ENCODE data around the gene TECPR2.

TECPR2 gene

GRCh38 chr14:102424923-102425322 lies 62.2 kb downstream of the TECPR2 start:
- DNase-seq (ENCODE audit: low spot score): no peak

- no peak for DNase-seq (ENCODE audit: low spot score)
These were observed 64.1 kb downstream of the TECPR2 start for GRCh38 chr14:102426796-102427195.

- DNase-seq (ENCODE audit: low spot score): no peak
These were observed 64.9 kb downstream of the TECPR2 start for GRCh38 chr14:102427642-102428041.

- DNase-seq (ENCODE audit: low spot score): no peak
These were observed 67.6 kb downstream of the TECPR2 start for GRCh38 chr14:102430212-102430908.

- DNase-seq (ENCODE audit: low spot score): no peak
These were observed 69.0 kb downstream of the TECPR2 start for GRCh38 chr14:102431751-102432150.

- no peak for DNase-seq (ENCODE audit: low spot score)
These were observed 72.0 kb downstream of the TECPR2 start for GRCh38 chr14:102434647-102435175.

GRCh38 chr14:102437997-102438915 lies 75.5 kb downstream of the TECPR2 start:
- peak; percentile 98 for DNase-seq (ENCODE audit: low spot score)

GRCh38 chr14:102439556-102439955 lies 76.8 kb downstream of the TECPR2 start:
- no peak for DNase-seq (ENCODE audit: low spot score)

GRCh38 chr14:102440392-102440791 lies 77.7 kb downstream of the TECPR2 start:
- no peak for DNase-seq (ENCODE audit: low spot score)

- no peak for DNase-seq (ENCODE audit: low spot score)
These were observed 79.8 kb downstream of the TECPR2 start for GRCh38 chr14:102442241-102443211.

GRCh38 chr14:102445066-102445465 lies 82.3 kb downstream of the TECPR2 start:
- DNase-seq (ENCODE audit: low spot score): no peak

GRCh38 chr14:102445641-102446040 lies 82.9 kb downstream of the TECPR2 start:
- no peak for DNase-seq (ENCODE audit: low spot score)

GRCh38 chr14:102450206-102451063 lies 87.7 kb downstream of the TECPR2 start:
- no peak for DNase-seq (ENCODE audit: low spot score)

- no peak for DNase-seq (ENCODE audit: low spot score)
These were observed 88.3 kb downstream of the TECPR2 start for GRCh38 chr14:102451064-102451352.

- no peak for DNase-seq (ENCODE audit: low spot score)
These were observed 89.6 kb downstream of the TECPR2 start for GRCh38 chr14:102452302-102452701.

- no peak for DNase-seq (ENCODE audit: low spot score)
These were observed 92.0 kb downstream of the TECPR2 start for GRCh38 chr14:102454711-102455110.

GRCh38 chr14:102457509-102457908 lies 94.8 kb downstream of the TECPR2 start:
- no peak for DNase-seq (ENCODE audit: low spot score)

- DNase-seq (ENCODE audit: low spot score): no peak
These were observed 99.0 kb downstream of the TECPR2 start for GRCh38 chr14:102461490-102462338.

GRCh38 chr14:102462391-102462790 lies 99.7 kb downstream of the TECPR2 start:
- DNase-seq (ENCODE audit: low spot score): no peak

- no peak for DNase-seq (ENCODE audit: low spot score)
These were observed 101.3 kb downstream of the TECPR2 start for GRCh38 chr14:102464006-102464405.

Measured in AG20443 (cell line).